ENCODE data around the gene LYVE1. TPM values are rescaled to one million over a fixed set of nuclear protein-coding genes. Genes with fewer than 3 reads are reported as not detected.

LYVE1 gene
- total and polyA plus RNA-seq, 2 of the 13 experiments (the other 11 are each of a cell fraction or from before 2014, with no cell fraction given) = 1.2 to 1.4 TPM

- Histone ChIP-seq H4K20me1 (ENCODE audit: insufficient read depth, low read length) (no peaks in the 10 kb centered on the region), H3K4me3 (replicated peaks in 1 of 3; ENCODE audit: insufficient read depth in 1 of 3, low read depth in 2 of 3, low read length in 3 of 3) (no peak overlapping the region), H2AFZ (ENCODE audit: low read length) (no peak overlapping the region), H3K4me2 (ENCODE audit: low read depth, low read length) (no peak overlapping the region), H3K27ac (ENCODE audit: extremely low read length, insufficient read depth, low read length) (no peak overlapping the region), H3K9me3 (ENCODE audit: low read length) (no peaks in the 10 kb centered on the region), H3K36me3 (replicated peaks in 1 of 2; ENCODE audit: control insufficient read depth in 1 of 2, insufficient read depth in 2 of 2, low read length in 2 of 2) (no peaks in the 10 kb centered on the region), H3K27me3 (ENCODE audit: control insufficient read depth in 1 of 2, insufficient read depth in 2 of 2, low read length in 2 of 2) (peaks cover 1 to 7% of the 10 kb centered on the region in 2 experiments; a peak in 2 of 5 replicates), H3K4me1 (ENCODE audit: insufficient read depth, low read length) (no peaks in the 10 kb centered on the region), H3K9ac (ENCODE audit: insufficient read depth, low read depth, low read length) (no peak overlapping the region), H3K79me2 (ENCODE audit: insufficient read depth, low read length) (no peaks in the 10 kb centered on the region)
- TF ChIP-seq PCBP1 (IDR thresholded peaks at IDR 0.05; ENCODE audit: borderline replicate concordance, low read depth, low read length) (no peak), ZNF83 (CRISPR knock-in tag; IDR thresholded peaks at IDR 0.05; ENCODE audit: borderline replicate concordance) (no peak), ZNF724P (CRISPR knock-in tag; IDR thresholded peaks at IDR 0.05; ENCODE audit: borderline replicate concordance) (no peak), ZNF891 (CRISPR knock-in tag; IDR thresholded peaks at IDR 0.05) (no peak), ZNF629 (CRISPR knock-in tag; conservative IDR thresholded peaks at IDR 0.05) (no peak), ZNF781 (CRISPR knock-in tag; IDR thresholded peaks at IDR 0.05; ENCODE audit: borderline replicate concordance, not compliant biosample characterization) (no peak), U2AF2 (IDR thresholded peaks at IDR 0.05; ENCODE audit: low read depth, low read length) (no peak), SKIL (CRISPR knock-in tag; IDR thresholded peaks at IDR 0.05; ENCODE audit: borderline replicate concordance) (no peak), MNT (IDR thresholded peaks at IDR 0.05) (no peak), EEA1 (CRISPR knock-in tag; IDR thresholded peaks at IDR 0.05; ENCODE audit: borderline replicate concordance) (no peak), PRPF4 (IDR thresholded peaks at IDR 0.05; ENCODE audit: low read depth, low read length, poor library complexity, severe bottlenecking) (no peak), GATAD1 (CRISPR knock-in tag; IDR thresholded peaks at IDR 0.05) (no peak), HDAC2 (CRISPR knock-in tag; IDR thresholded peaks at IDR 0.05) (no peak), ZNF772 (CRISPR knock-in tag; IDR thresholded peaks at IDR 0.05) (no peak), FOXJ3 (CRISPR knock-in tag; IDR thresholded peaks at IDR 0.05; ENCODE audit: borderline replicate concordance) (no peak), HNF1B (CRISPR knock-in tag; IDR thresholded peaks at IDR 0.05) (no peak), SP5 (CRISPR knock-in tag; IDR thresholded peaks at IDR 0.05; ENCODE audit: borderline replicate concordance, low read depth) (no peak), TMF1 (CRISPR knock-in tag; IDR thresholded peaks at IDR 0.05; ENCODE audit: low read depth) (no peak), MED8 (CRISPR knock-in tag; IDR thresholded peaks at IDR 0.05; ENCODE audit: insufficient replicate concordance) (no peak)
- ChIA-PET CTCF (ENCODE audit: low intra/inter-chr PET ratio, low total read pairs) (no interaction called here), POLR2A (no interaction called here)
- in situ Hi-C loops (cut with HindIII; ENCODE audit: extremely low pct_ligation_motif_present, low pct_unique_long_range_greater_than_20kb) (no loop called here), intact Hi-C loops (cut with micrococcal nuclease; ENCODE audit: unreplicated experiment) (no loop called here)
- DNase-seq (ENCODE audit: low spot score) (no peak), ATAC-seq (no peak), FAIRE-seq (no peak)
- no CpG with 5 or more reads among the region's 1 CpG for WGBS (ENCODE audit: low lambda C conversion rate)
- BruUV-seq (replicated peaks) = no TSS peak
Observed at GRCh38 chr11:10561947-10562346, 6.5 kb downstream of the LYVE1 start.

Data from HepG2 (cell line).